ENCODE measurements around the gene PACSIN3. TPM values are rescaled to one million over a fixed set of nuclear protein-coding genes. Genes with fewer than 3 reads are reported as not detected.
"Not testable (repeated sequence)": the region's sequence is repeated elsewhere in the genome, so short reads cannot be mapped to it uniquely, and the experiment has no call there.

The PACSIN3 gene
- total and polyA plus RNA-seq, 2 of the 13 experiments (the other 11 are each of a cell fraction or from before 2014, with no cell fraction given) = 47.9 to 93.3 TPM

- ATAC-seq; H3K27ac ChIP-seq (ENCODE audit: extremely low read length, insufficient read depth, low read length); in situ Hi-C loops (cut with HindIII; ENCODE audit: extremely low pct_ligation_motif_present, low pct_unique_long_range_greater_than_20kb); FAIRE-seq; intact Hi-C loops (cut with micrococcal nuclease; ENCODE audit: unreplicated experiment); H3K79me2 ChIP-seq (ENCODE audit: insufficient read depth, low read length); H2AFZ ChIP-seq (ENCODE audit: low read length); H3K9me3 ChIP-seq (ENCODE audit: low read length); H3K4me2 ChIP-seq (ENCODE audit: low read depth, low read length); CTCF ChIA-PET (ENCODE audit: low intra/inter-chr PET ratio, low total read pairs); H4K20me1 ChIP-seq (ENCODE audit: insufficient read depth, low read length); DNase-seq (ENCODE audit: low spot score); BruUV-seq (replicated peaks); H3K27me3 ChIP-seq (ENCODE audit: control insufficient read depth in 1 of 2, insufficient read depth in 2 of 2, low read length in 2 of 2); H3K9ac ChIP-seq (ENCODE audit: insufficient read depth, low read depth, low read length); H3K4me3 ChIP-seq (replicated peaks in 1 of 3; ENCODE audit: insufficient read depth in 1 of 3, low read depth in 2 of 3, low read length in 3 of 3); H3K36me3 ChIP-seq (replicated peaks in 1 of 2; ENCODE audit: control insufficient read depth in 1 of 2, insufficient read depth in 2 of 2, low read length in 2 of 2): not testable (repeated sequence)
- H3K4me1 ChIP-seq (ENCODE audit: insufficient read depth, low read length) = peaks cover 55% of the 10 kb centered on the region
- POLR2A ChIA-PET = interaction anchor here (0.9 to 1.3 kb wide), 2 partner anchors 18 to 21 kb away, joined by 3 to 4 read pairs; no protein-coding TSS in a partner anchor
- WGBS (ENCODE audit: low lambda C conversion rate) = 52% methylated on average over 13 of the region's 13 CpGs
- TF ChIP-seq ZNF770 (CRISPR knock-in tag; IDR thresholded peaks at IDR 0.05) = 0 out of 2 replicates have a peak, but pooled peaks have one; percentile 12
- TF ChIP-seq ZNF121 (CRISPR knock-in tag; IDR thresholded peaks at IDR 0.05) = peak; percentile 65; the same call in 1 of the 2 replicates
- TF ChIP-seq CEBPG (CRISPR knock-in tag; IDR thresholded peaks at IDR 0.05) = peak; percentile 18; the same call in 1 of the 2 replicates
- peak; percentile 66 for TF ChIP-seq RARA (CRISPR knock-in tag; IDR thresholded peaks at IDR 0.05)
- 0 out of 4 replicates have a peak, but pooled peaks of 1 of the 2 experiments have one; percentile 53 for TF ChIP-seq ATF4 (CRISPR knock-in tag; IDR thresholded peaks at IDR 0.05)
Observed at GRCh38 chr11:47208008-47208552, 21.8 kb upstream of the PACSIN3 start.
